NT2/D1 (cell line): ENCODE data around the gene NBPF20.
"Not testable (repeated sequence)": the region's sequence is repeated elsewhere in the genome, so short reads cannot be mapped to it uniquely, and the experiment has no call there.

Source experiments
- SUZ12 ChIP-seq: IDR thresholded peaks from 2 replicates; pipeline ENCODE4 v1.6.1; 2011; ENCODE audit not compliant: insufficient read length, insufficient read depth; ENCODE audit errors: extremely low read depth
- ZNF274 ChIP-seq: IDR thresholded peaks from 2 replicates; pipeline ENCODE4 v1.6.1; 2011; ENCODE audit warnings: mild to moderate bottlenecking, low read depth, low read length

DNA sequence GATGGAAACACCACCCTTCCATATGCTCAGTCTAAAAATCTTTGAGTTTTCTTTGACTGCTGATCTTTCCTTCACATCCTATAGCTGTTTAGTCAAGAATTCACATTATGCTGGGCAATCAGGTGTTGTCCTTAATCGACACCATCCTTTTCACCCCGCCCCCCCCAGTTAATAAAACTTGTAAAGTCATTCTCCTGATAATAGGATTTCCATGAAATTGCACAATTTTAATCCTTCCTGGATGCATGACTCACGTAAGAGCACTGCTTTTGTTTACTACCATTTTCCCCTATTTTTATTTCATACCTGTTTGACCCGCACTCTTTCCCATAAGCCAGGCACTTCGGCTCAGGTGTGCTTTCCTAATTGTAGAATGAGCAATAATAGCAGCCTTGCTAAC is 16.9 kb upstream of the NBPF20 start:
- not testable (repeated sequence) for TF ChIP-seq ZNF274, SUZ12
